Gastroesophageal sphincter (tissue), 3 donors: ENCODE measurements around the gene GPR15LG.
"Not testable (repeated sequence)": the region's sequence is repeated elsewhere in the genome, so short reads cannot be mapped to it uniquely, and the experiment has no call there.

Source experiments
- POLR2AphosphoS5 ChIP-seq: sonication (generic); formaldehyde crosslinking; IDR thresholded peaks from one replicate; pipeline ENCODE4 v1.6.1; 2017; ENCODE audit warnings: antibody characterized with exemption
- TF ChIP-seq, protein P1 (sequence below), 4 experiments: fragments of 200-600 bp in 2 of 4; fragments of 450-650 bp in 2 of 4; sonication (generic) in 1 of 4; IDR thresholded peaks; one replicate each; pipeline ENCODE4 v1.5.1; 2017 to 2019; ENCODE audit warnings: antibody characterized with exemption in 4 of 4, mild to moderate bottlenecking in 2 of 4, moderate library complexity in 2 of 4

DNA sequence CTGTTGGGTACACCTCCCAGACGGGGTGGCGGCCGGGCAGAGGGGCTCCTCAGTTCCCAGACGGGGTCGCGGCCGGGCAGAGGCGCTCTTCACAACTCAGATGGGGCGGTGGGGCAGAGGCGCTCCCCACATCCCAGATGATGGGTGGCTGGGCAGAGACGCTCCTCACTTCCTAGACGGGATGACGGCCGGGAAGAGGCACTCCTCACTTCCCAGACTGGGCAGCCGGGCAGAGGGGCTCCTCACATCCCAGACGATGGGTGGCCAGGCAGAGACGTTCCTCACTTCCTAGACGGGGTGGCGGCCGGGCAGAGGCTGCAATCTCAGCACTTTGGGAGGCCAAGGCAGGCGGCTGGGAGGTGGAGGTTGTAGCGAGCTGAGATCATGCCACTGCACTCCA lies 6.8 kb downstream of the GPR15LG start:
- TF ChIP-seq, protein P1, sequence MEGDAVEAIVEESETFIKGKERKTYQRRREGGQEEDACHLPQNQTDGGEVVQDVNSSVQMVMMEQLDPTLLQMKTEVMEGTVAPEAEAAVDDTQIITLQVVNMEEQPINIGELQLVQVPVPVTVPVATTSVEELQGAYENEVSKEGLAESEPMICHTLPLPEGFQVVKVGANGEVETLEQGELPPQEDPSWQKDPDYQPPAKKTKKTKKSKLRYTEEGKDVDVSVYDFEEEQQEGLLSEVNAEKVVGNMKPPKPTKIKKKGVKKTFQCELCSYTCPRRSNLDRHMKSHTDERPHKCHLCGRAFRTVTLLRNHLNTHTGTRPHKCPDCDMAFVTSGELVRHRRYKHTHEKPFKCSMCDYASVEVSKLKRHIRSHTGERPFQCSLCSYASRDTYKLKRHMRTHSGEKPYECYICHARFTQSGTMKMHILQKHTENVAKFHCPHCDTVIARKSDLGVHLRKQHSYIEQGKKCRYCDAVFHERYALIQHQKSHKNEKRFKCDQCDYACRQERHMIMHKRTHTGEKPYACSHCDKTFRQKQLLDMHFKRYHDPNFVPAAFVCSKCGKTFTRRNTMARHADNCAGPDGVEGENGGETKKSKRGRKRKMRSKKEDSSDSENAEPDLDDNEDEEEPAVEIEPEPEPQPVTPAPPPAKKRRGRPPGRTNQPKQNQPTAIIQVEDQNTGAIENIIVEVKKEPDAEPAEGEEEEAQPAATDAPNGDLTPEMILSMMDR (IDR thresholded peaks at IDR 0.05), result not testable (repeated sequence)
- TF ChIP-seq POLR2AphosphoS5, result not testable (repeated sequence)
